ENCODE data around the gene EML6.
"Not testable (repeated sequence)": the region's sequence is repeated elsewhere in the genome, so short reads cannot be mapped to it uniquely, and the experiment has no call there.

The EML6 gene

DNA sequence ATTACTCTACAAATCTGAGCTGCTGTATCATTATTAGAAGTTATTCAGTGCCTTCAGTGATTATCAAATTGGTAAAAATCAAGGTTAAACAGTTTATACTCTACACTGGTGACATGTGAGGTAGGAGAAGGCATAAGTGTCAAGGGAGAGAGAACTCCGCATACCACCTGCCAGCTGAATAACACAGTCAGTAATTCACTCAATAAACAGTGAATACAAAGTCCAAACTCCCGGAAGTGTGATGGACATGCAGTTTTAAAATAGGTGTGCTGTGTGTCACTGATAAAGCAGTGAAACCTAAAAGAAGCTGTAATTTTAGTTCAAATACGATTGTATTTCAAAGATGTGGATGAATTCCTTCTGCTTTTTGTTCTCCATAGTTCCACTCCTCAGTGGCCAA, 149.8 kb downstream of the EML6 start:
- H3K4me3 ChIP-seq (ENCODE audit: low read length); H3K9me3 ChIP-seq (ENCODE audit: low read length); H3K36me3 ChIP-seq (ENCODE audit: insufficient read depth, low read length): not testable (repeated sequence)

GRCh38 chr2:54876764-54877163, 153.3 kb downstream of the EML6 start:
- no peaks in the 10 kb centered on the region for H3K36me3 ChIP-seq (ENCODE audit: insufficient read depth, low read length)
- no peak overlapping the region for H3K4me3 ChIP-seq (ENCODE audit: low read length)
- H3K9me3 ChIP-seq (ENCODE audit: low read length), result no peaks in the 10 kb centered on the region
- H3K4me1 ChIP-seq (ENCODE audit: insufficient read depth, low read length), result peaks cover 12% of the 10 kb centered on the region
- H2AFZ ChIP-seq (ENCODE audit: low read depth, low read length), result no peak overlapping the region
- H3K27me3 ChIP-seq (ENCODE audit: insufficient read depth, low read length), result no peaks in the 10 kb centered on the region

More for the DNA sequence above, 149.8 kb downstream of the EML6 start:
- H3K4me1 ChIP-seq (ENCODE audit: insufficient read depth, low read length); H3K27me3 ChIP-seq (ENCODE audit: insufficient read depth, low read length); H2AFZ ChIP-seq (ENCODE audit: low read depth, low read length): not testable (repeated sequence)

GRCh38 chr2:54878182-54878581, 154.7 kb downstream of the EML6 start:
- H3K4me1 ChIP-seq (ENCODE audit: insufficient read depth, low read length), result peaks cover 12% of the 10 kb centered on the region
- H3K27me3 ChIP-seq (ENCODE audit: insufficient read depth, low read length), result no peaks in the 10 kb centered on the region
- H3K4me3 ChIP-seq (ENCODE audit: low read length), result no peak overlapping the region
- no peaks in the 10 kb centered on the region for H3K36me3 ChIP-seq (ENCODE audit: insufficient read depth, low read length)
- H3K9me3 ChIP-seq (ENCODE audit: low read length), result no peaks in the 10 kb centered on the region
- no peak overlapping the region for H2AFZ ChIP-seq (ENCODE audit: low read depth, low read length)

- Histone ChIP-seq H3K9me3 (ENCODE audit: low read length) (no peaks in the 10 kb centered on the region), H2AFZ (ENCODE audit: low read depth, low read length) (no peak overlapping the region), H3K36me3 (ENCODE audit: insufficient read depth, low read length) (no peaks in the 10 kb centered on the region), H3K4me1 (ENCODE audit: insufficient read depth, low read length) (peaks cover 12% of the 10 kb centered on the region), H3K4me3 (ENCODE audit: low read length) (no peak overlapping the region), H3K27me3 (ENCODE audit: insufficient read depth, low read length) (no peaks in the 10 kb centered on the region)
Measured at GRCh38 chr2:54879032-54879431, 155.6 kb downstream of the EML6 start.

DNA sequence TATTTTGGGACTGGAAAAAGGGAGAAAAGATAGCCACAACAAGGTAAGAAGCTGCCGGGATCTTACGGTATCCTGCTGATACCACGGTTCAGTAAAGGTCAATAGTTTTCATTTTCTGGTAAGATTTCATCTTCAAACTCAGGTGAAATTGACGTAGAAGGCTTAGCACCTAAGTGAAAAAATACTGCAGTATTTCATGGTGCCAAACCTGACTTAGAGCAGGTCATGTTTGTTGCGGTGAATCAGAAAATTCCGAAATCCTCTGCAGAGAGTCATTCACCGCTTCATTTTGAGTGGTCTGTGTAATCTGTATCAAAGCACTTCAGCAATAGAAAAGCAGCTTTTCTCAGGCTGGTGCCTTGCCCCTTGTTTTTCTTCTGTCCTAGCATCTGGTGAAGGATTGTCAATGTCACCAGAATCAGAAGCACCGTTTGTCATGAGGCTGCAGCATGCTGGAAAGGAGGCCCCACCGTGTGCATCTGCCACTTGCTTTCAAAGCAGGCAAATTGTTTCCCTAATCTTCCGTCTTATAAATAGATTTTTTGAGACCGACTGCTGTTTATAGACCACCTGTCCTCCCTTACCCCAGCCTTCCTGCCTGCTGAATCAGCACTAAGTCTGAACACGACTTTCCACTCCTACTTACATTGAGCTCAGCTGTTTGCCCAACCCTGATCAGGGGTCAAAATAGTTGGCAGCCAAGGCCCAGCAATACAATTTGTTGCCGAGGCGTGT, 156.3 kb downstream of the EML6 start:
- H2AFZ ChIP-seq (ENCODE audit: low read depth, low read length), result no peak overlapping the region
- no peaks in the 10 kb centered on the region for H3K9me3 ChIP-seq (ENCODE audit: low read length)
- H3K36me3 ChIP-seq (ENCODE audit: insufficient read depth, low read length), result no peaks in the 10 kb centered on the region
- peaks cover 12% of the 10 kb centered on the region for H3K4me1 ChIP-seq (ENCODE audit: insufficient read depth, low read length)
- no peaks in the 10 kb centered on the region for H3K27me3 ChIP-seq (ENCODE audit: insufficient read depth, low read length)
- no peak overlapping the region for H3K4me3 ChIP-seq (ENCODE audit: low read length)

- Histone ChIP-seq H3K36me3 (ENCODE audit: insufficient read depth, low read length) (no peaks in the 10 kb centered on the region), H3K4me3 (ENCODE audit: low read length) (no peak overlapping the region), H3K9me3 (ENCODE audit: low read length) (no peaks in the 10 kb centered on the region), H3K27me3 (ENCODE audit: insufficient read depth, low read length) (no peaks in the 10 kb centered on the region), H2AFZ (ENCODE audit: low read depth, low read length) (no peak overlapping the region), H3K4me1 (ENCODE audit: insufficient read depth, low read length) (peaks cover 9% of the 10 kb centered on the region)
Measured at GRCh38 chr2:54880428-54880827, 157.0 kb downstream of the EML6 start.

- Histone ChIP-seq H3K4me3 (ENCODE audit: low read length) (no peak overlapping the region), H3K9me3 (ENCODE audit: low read length) (no peaks in the 10 kb centered on the region), H3K4me1 (ENCODE audit: insufficient read depth, low read length) (peaks cover 9% of the 10 kb centered on the region), H2AFZ (ENCODE audit: low read depth, low read length) (no peak overlapping the region), H3K36me3 (ENCODE audit: insufficient read depth, low read length) (no peaks in the 10 kb centered on the region), H3K27me3 (ENCODE audit: insufficient read depth, low read length) (no peaks in the 10 kb centered on the region)
Measured at GRCh38 chr2:54881759-54882158, 158.3 kb downstream of the EML6 start.

DNA sequence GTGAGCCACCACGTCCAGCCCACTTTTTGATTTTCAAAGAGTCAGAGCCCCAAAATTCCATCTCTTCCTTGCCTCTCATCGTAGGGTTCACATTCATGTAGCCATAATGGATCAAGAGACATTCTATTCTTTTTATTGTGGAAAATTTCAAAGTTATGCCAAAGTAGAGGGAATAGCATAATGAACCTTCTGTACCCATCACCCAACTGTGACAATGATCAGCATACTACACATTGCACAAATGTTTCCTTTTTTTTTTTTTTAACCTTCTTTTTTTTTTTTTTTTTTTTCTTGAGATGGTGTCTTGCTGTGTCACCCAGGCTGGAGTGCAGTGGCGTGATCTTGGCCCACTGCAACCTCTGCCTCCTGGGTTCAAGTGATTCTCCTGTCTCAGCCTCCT, 162.4 kb downstream of the EML6 start:
- H3K9me3 ChIP-seq (ENCODE audit: low read length), result no peaks in the 10 kb centered on the region
- no peak overlapping the region for H3K4me3 ChIP-seq (ENCODE audit: low read length)
- no peak overlapping the region for H2AFZ ChIP-seq (ENCODE audit: low read depth, low read length)
- H3K4me1 ChIP-seq (ENCODE audit: insufficient read depth, low read length), result no peaks in the 10 kb centered on the region
- no peaks in the 10 kb centered on the region for H3K27me3 ChIP-seq (ENCODE audit: insufficient read depth, low read length)
- no peaks in the 10 kb centered on the region for H3K36me3 ChIP-seq (ENCODE audit: insufficient read depth, low read length)

DNA sequence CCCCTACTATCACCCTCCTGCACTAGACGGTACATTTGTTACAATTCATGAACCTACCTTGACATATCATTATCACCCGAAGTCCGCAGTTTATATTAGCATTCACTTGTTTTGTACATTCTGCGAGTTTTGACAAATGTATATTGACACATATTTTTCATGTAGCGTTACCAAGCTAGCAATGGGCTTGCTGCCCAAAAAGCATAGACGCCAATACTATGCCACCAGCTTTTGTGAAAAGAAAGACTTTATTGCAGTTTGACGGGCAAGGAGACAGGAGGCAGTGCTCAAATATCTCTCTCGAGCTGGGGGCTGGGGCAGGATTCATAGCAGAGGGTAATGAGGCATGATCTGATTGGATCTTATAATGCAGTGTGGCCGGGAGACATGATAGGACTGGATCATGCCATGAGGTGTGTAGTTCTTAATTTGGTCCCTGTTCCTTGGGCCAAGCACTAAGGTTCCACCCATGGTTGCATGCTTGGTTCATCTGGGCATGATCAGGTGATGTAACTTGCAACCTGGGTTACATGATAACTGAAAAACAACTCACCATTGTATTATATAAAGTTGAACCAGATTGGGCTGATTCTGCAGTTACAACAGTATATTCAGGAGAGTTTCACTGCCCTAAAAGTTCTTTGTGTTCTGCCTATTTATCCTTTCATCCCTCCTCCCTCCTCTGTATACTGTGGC, 164.5 kb downstream of the EML6 start:
- H3K9me3 ChIP-seq (ENCODE audit: low read length), result no peaks in the 10 kb centered on the region
- H3K4me1 ChIP-seq (ENCODE audit: insufficient read depth, low read length), result no peaks in the 10 kb centered on the region
- no peaks in the 10 kb centered on the region for H3K27me3 ChIP-seq (ENCODE audit: insufficient read depth, low read length)
- H3K4me3 ChIP-seq (ENCODE audit: low read length), result no peak overlapping the region
- no peak overlapping the region for H2AFZ ChIP-seq (ENCODE audit: low read depth, low read length)
- no peaks in the 10 kb centered on the region for H3K36me3 ChIP-seq (ENCODE audit: insufficient read depth, low read length)

DNA sequence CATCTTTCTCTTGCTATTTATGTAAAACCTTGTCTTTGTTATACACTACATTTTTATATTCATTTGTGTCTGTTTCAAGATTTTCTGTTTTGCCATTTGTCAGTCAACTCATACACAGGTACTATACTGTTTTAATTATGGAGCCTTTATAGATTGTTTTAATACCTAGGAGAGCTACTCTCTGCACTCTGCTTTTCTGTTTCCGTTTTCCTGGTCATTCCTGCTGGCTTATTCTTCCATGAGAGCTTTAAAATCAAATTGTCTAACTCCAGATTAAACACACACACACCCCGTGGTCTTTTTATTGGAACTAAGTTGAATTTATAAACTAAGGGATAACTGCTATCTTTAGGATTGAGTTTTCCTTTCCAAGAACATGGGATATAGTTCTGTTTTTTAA, 165.6 kb downstream of the EML6 start:
- no peak overlapping the region for H3K4me3 ChIP-seq (ENCODE audit: low read length)
- H3K4me1 ChIP-seq (ENCODE audit: insufficient read depth, low read length), result no peaks in the 10 kb centered on the region
- H3K27me3 ChIP-seq (ENCODE audit: insufficient read depth, low read length), result no peaks in the 10 kb centered on the region

DNA sequence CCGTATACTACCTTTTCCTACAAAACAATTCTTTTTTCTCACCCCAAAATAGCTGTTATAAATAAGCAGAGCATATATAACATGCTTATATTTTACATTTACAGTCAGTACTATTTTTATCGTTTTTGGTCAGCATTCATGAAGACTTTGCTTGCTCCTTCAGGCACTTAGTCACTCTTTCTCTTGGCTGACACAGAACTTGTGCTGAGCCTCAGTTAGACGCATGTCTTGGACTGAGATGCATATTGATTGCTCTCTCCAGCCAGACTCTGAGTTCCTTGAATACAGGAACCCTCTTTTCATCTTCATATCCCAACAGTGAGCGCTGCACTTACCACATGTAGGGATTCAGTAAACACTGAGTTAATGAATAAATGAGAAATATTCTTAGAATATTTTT, 168.4 kb downstream of the EML6 start:
- Histone ChIP-seq H2AFZ (ENCODE audit: low read depth, low read length) (no peak overlapping the region), H3K4me1 (ENCODE audit: insufficient read depth, low read length) (no peaks in the 10 kb centered on the region), H3K4me3 (ENCODE audit: low read length) (no peak overlapping the region), H3K36me3 (ENCODE audit: insufficient read depth, low read length) (no peaks in the 10 kb centered on the region), H3K27me3 (ENCODE audit: insufficient read depth, low read length) (no peaks in the 10 kb centered on the region), H3K9me3 (ENCODE audit: low read length) (no peaks in the 10 kb centered on the region)

More for the DNA sequence above, 165.6 kb downstream of the EML6 start:
- no peak overlapping the region for H2AFZ ChIP-seq (ENCODE audit: low read depth, low read length)
- H3K36me3 ChIP-seq (ENCODE audit: insufficient read depth, low read length), result no peaks in the 10 kb centered on the region
- no peaks in the 10 kb centered on the region for H3K9me3 ChIP-seq (ENCODE audit: low read length)

- no peaks in the 10 kb centered on the region for H3K9me3 ChIP-seq (ENCODE audit: low read length)
- no peaks in the 10 kb centered on the region for H3K27me3 ChIP-seq (ENCODE audit: insufficient read depth, low read length)
- no peaks in the 10 kb centered on the region for H3K4me1 ChIP-seq (ENCODE audit: insufficient read depth, low read length)
- no peaks in the 10 kb centered on the region for H3K36me3 ChIP-seq (ENCODE audit: insufficient read depth, low read length)
- H2AFZ ChIP-seq (ENCODE audit: low read depth, low read length), result no peak overlapping the region
- H3K4me3 ChIP-seq (ENCODE audit: low read length), result no peak overlapping the region
Measured at GRCh38 chr2:54894467-54894866, 171.0 kb downstream of the EML6 start.

- H3K4me1 ChIP-seq (ENCODE audit: insufficient read depth, low read length), result no peaks in the 10 kb centered on the region
- no peaks in the 10 kb centered on the region for H3K9me3 ChIP-seq (ENCODE audit: low read length)
- no peaks in the 10 kb centered on the region for H3K27me3 ChIP-seq (ENCODE audit: insufficient read depth, low read length)
- H2AFZ ChIP-seq (ENCODE audit: low read depth, low read length), result no peak overlapping the region
- no peak overlapping the region for H3K4me3 ChIP-seq (ENCODE audit: low read length)
- no peaks in the 10 kb centered on the region for H3K36me3 ChIP-seq (ENCODE audit: insufficient read depth, low read length)
Measured at GRCh38 chr2:54895730-54896129, 172.3 kb downstream of the EML6 start.

All from neuron (in vitro differentiated cells).